K562 (cell line): Measurements from ENCODE around the gene MDN1.

ENCODE experiments used
- RBM34 ChIP-seq: fragments of 200-400 bp; formaldehyde crosslinking; IDR thresholded peaks from 2 replicates; pipeline ENCODE4 v1.6.1; 2018; ENCODE audit warnings: low read length, borderline replicate concordance; ENCODE audit not compliant: insufficient read depth
- SPI1 ChIP-seq: IDR thresholded peaks from 2 replicates; pipeline ENCODE4 v1.6.1; 2011; ENCODE audit warnings: low read depth, low read length, control low read depth, borderline replicate concordance
- YY1 ChIP-seq, 3 experiments: IDR thresholded peaks; 2 replicates each; pipeline ENCODE4 v1.6.1; 2011; ENCODE audit warnings: low read length in 2 of 3, mild to moderate bottlenecking in 2 of 3, moderate library complexity in 2 of 3, borderline replicate concordance in 1 of 3, control low read depth in 1 of 3, low read depth in 1 of 3; ENCODE audit not compliant: insufficient read depth in 3 of 3, insufficient replicate concordance in 2 of 3, control insufficient read depth in 1 of 3, insufficient read length in 1 of 3; ENCODE audit errors: extremely low read depth in 1 of 3

DNA sequence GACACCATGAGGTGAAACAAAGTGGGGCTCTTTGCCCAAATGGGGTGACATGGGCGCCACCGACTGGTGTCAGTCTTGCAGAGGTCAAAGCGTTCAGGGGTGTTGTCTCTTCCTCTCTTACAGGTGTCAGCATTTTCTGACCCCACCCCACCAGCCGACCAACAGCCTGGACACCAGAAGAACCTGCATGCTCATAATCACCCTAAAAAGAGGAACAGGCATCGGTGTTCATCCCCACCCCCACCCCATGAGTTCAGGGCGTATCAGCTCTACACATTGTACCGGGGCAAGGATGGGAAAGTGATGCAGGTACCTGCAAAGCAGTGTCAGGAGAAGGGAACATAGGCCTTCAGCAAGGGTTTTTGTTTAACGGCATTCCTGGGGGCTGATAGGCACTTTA is 195.8 kb downstream of the MDN1 start:
- no peak for TF ChIP-seq RBM34
- no peak for TF ChIP-seq YY1 (IDR thresholded peaks at IDR 0.05; ENCODE audit: borderline replicate concordance in 1 of 3, control insufficient read depth in 1 of 3, extremely low read depth in 1 of 3, insufficient read depth in 3 of 3, insufficient read length in 1 of 3, insufficient replicate concordance in 2 of 3, low read depth in 1 of 3, low read length in 2 of 3)
- peak; percentile 94 for TF ChIP-seq SPI1
